D721Med (cell line): ENCODE measurements around the gene IL6R.
"Not testable (repeated sequence)": the region's sequence is repeated elsewhere in the genome, so short reads cannot be mapped to it uniquely, and the experiment has no call there.

ENCODE experiments used
- DNase-seq: peaks from one replicate; pipeline ENCODE4 v3.0.0; 2011; ENCODE audit warnings: low spot score; ENCODE audit not compliant: insufficient read length
- FAIRE-seq: peaks from 2 replicates; lab custom pipeline; 2011; peaks lifted over from hg19 to GRCh38; lab: Jason Lieb, UNC
- CTCF ChIP-seq: IDR thresholded peaks from 2 replicates; pipeline ENCODE4 v1.5.1; 2012; ENCODE audit warnings: mild to moderate bottlenecking, control low read depth; ENCODE audit not compliant: insufficient read depth; ENCODE audit errors: missing control alignments

Gene IL6R

GRCh38 chr1:154404984-154405746 is at the start of gene IL6R:
IL6R (plus strand) TSS chr1:154405343; CDS start chr1:154405630, 287 bp downstream.
- DNase-seq (no peak), FAIRE-seq (no peak)
- TF ChIP-seq CTCF = peak; percentile 46

- FAIRE-seq = no peak
- no peak for TF ChIP-seq CTCF
- no peak for DNase-seq
These were observed 46.6 kb upstream of the IL6R start for GRCh38 chr1:154358519-154358918.

GRCh38 chr1:154360288-154360687 is 44.9 kb upstream of the IL6R start:
- no peak for TF ChIP-seq CTCF
- DNase-seq (no peak), FAIRE-seq (no peak)

- not testable (repeated sequence) for FAIRE-seq, DNase-seq
These were observed 44.3 kb upstream of the IL6R start for GRCh38 chr1:154360881-154361280.

- DNase-seq (no peak), FAIRE-seq (no peak)
- TF ChIP-seq CTCF = no peak
These were observed 43.8 kb upstream of the IL6R start for GRCh38 chr1:154361357-154361756.

- FAIRE-seq = no peak
- TF ChIP-seq CTCF = no peak
These were observed 33.7 kb upstream of the IL6R start for GRCh38 chr1:154371436-154371835.

GRCh38 chr1:154373777-154374357 is 31.3 kb upstream of the IL6R start:
- not testable (repeated sequence) for DNase-seq, FAIRE-seq

More at GRCh38 chr1:154371436-154371835, 33.7 kb upstream of the IL6R start:
- no peak for DNase-seq

- FAIRE-seq = no peak
- no peak for DNase-seq
- TF ChIP-seq CTCF = no peak
These were observed 25.8 kb upstream of the IL6R start for GRCh38 chr1:154379301-154379700.
